ENCODE measurements around the gene CHIA.

Gene CHIA

DNA sequence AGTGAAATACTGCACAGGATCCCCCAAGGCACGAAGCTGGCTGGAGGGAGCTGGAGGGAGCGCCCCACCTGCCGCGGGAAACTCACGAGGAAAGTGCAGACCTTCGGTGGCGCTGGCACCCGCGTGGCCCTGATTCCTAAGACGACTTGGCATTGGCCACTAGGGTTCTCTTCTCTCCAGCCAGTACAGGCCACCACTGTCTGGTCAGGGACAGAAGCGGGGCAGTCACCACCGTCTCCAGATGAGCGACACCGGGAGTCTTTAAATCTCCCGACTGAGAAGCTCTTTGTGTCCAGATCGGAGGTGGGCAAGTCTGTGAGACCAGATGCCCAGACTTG, 19.2 kb upstream of the CHIA start:
- POLR2A ChIA-PET = no interaction called here
- CTCF ChIA-PET = no interaction called here
- no peak for TF ChIP-seq L3MBTL2 (conservative IDR thresholded peaks at IDR 0.05)
- no peak for TF ChIP-seq FOXK2 (IDR thresholded peaks at IDR 0.05)
- no peak for TF ChIP-seq BHLHE40 (IDR thresholded peaks at IDR 0.05; ENCODE audit: borderline replicate concordance)
- TF ChIP-seq TARDBP (IDR thresholded peaks at IDR 0.05) = no peak
- TF ChIP-seq FOXA1 (IDR thresholded peaks at IDR 0.05) = no peak
- no peak for TF ChIP-seq SP1 (IDR thresholded peaks at IDR 0.05)
- DNase-seq (ENCODE audit: extremely low spot score) = no peak

DNA sequence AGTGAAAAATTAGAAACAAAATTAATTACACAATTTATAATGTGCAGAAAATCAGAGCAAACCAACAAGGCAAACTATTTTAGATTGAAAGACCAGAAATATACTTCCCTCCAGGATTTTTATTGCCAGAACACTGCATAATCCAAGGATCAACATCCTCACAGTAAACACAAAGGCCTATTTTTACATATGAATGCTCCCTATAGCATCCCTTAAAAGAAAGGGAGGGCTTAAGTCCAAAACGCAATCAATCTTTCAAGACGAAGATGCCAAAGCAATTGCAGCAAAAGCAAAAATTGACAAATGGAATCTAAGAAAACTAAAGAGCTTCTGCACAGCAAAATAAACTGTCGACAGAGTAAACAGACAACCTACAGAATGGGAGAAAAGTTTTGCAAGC, 18.6 kb upstream of the CHIA start:
- CTCF ChIA-PET = no interaction called here
- POLR2A ChIA-PET = no interaction called here
- DNase-seq (ENCODE audit: extremely low spot score) = no peak
- TF ChIP-seq, protein P1, sequence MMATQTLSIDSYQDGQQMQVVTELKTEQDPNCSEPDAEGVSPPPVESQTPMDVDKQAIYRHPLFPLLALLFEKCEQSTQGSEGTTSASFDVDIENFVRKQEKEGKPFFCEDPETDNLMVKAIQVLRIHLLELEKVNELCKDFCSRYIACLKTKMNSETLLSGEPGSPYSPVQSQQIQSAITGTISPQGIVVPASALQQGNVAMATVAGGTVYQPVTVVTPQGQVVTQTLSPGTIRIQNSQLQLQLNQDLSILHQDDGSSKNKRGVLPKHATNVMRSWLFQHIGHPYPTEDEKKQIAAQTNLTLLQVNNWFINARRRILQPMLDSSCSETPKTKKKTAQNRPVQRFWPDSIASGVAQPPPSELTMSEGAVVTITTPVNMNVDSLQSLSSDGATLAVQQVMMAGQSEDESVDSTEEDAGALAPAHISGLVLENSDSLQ (IDR thresholded peaks at IDR 0.05) = no peak
- TF ChIP-seq LEF1 (IDR thresholded peaks at IDR 0.05; ENCODE audit: borderline replicate concordance) (no peak), ARNT (IDR thresholded peaks at IDR 0.05) (no peak), ELF4 (IDR thresholded peaks at IDR 0.05) (no peak), HDGF (IDR thresholded peaks at IDR 0.05; ENCODE audit: borderline replicate concordance) (no peak), ZNF384 (IDR thresholded peaks at IDR 0.05) (no peak), NFRKB (IDR thresholded peaks at IDR 0.05) (no peak), L3MBTL2 (conservative IDR thresholded peaks at IDR 0.05) (no peak), SP1 (IDR thresholded peaks at IDR 0.05) (no peak), FOXK2 (IDR thresholded peaks at IDR 0.05) (no peak), TARDBP (IDR thresholded peaks at IDR 0.05) (no peak), SUZ12 (IDR thresholded peaks at IDR 0.05) (no peak), FOXM1 (IDR thresholded peaks at IDR 0.05; ENCODE audit: borderline replicate concordance) (no peak), FOXA1 (IDR thresholded peaks at IDR 0.05) (no peak), CTBP1 (IDR thresholded peaks at IDR 0.05; ENCODE audit: borderline replicate concordance) (no peak), BHLHE40 (IDR thresholded peaks at IDR 0.05; ENCODE audit: borderline replicate concordance) (no peak)

DNA sequence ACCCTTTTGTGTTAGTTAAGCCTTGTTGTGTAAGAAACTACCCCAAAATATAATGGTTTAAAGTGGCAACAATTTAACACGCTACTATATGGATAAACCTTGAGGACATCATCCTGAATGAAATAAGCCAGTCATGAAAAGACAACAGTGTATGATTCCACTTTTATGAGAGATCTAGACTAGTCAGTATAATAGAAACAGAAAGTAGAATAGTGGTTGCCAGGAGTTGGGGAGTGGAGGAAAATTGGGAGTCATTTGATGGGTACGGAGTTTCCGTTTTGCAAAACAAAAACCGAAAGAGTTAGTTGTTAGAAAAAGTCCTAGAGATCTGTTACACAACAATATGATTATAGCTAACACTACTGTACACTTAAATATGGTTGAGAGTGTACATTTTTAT, 16.0 kb upstream of the CHIA start:
- no peak for TF ChIP-seq FOXM1 (IDR thresholded peaks at IDR 0.05; ENCODE audit: borderline replicate concordance)
- TF ChIP-seq SUZ12 (IDR thresholded peaks at IDR 0.05) = no peak
- no peak for TF ChIP-seq FOXA1 (IDR thresholded peaks at IDR 0.05)
- TF ChIP-seq, protein P1 (IDR thresholded peaks at IDR 0.05) = no peak
- ChIA-PET CTCF (no interaction called here), POLR2A (no interaction called here)
- no peak for DNase-seq (ENCODE audit: extremely low spot score)

DNA sequence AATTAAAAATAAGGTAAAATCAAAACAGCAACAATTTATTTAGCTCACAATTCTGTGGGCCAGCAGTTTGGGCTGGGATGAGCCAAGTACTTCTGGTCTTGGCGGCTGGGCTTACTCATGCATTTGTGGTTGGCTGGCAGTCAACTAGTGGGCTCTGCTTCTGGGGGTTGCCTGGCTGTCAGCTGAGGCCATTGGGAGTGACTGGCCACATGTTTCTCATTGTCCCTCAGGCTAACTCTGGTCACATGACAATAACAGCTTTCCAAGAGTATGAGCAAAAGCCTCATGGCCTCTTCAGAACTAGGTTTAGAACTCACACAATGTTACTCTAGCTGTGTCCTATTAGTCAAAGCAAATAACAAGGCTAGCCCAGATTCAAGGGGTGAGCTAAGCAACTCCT, 15.6 kb upstream of the CHIA start:
- ChIA-PET CTCF (no interaction called here), POLR2A (no interaction called here)
- DNase-seq (ENCODE audit: extremely low spot score) = no peak

DNA sequence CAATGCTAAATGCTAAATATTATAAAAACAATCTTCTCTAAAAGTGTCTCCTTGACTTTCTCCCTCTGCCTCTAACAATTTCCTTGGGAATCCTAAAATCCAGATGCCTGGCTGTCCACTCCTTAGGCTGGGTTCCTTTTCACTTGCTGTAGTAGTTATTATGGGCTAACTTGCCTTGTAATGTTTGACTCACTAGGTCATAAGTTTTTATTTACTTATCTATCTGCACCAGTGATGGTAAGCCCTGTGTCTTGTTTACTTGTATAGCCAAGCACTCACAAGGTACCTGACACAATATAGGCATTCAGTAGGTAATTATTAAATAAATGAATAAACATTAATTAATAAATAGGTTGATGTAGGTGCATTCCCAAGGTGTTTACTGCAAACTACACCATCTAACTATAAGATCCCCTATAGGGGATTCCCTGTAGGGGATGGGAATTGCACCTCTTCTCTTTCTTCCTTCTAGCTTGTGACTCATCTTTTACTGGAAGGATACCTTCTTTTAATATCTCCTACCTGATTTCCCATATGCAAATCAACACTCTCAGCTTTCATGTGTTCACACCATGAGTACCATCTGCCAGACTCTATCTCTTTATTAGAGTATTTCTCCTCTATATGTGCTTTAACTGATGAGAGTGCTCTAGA, 14.7 kb upstream of the CHIA start:
- DNase-seq (ENCODE audit: extremely low spot score) = no peak
- ChIA-PET CTCF (no interaction called here), POLR2A (no interaction called here)
- TF ChIP-seq L3MBTL2 (conservative IDR thresholded peaks at IDR 0.05) (no peak), FOXA1 (IDR thresholded peaks at IDR 0.05) (no peak), ZNF384 (IDR thresholded peaks at IDR 0.05) (no peak), LEF1 (IDR thresholded peaks at IDR 0.05; ENCODE audit: borderline replicate concordance) (no peak), BHLHE40 (IDR thresholded peaks at IDR 0.05; ENCODE audit: borderline replicate concordance) (no peak), NFRKB (IDR thresholded peaks at IDR 0.05) (no peak)

More for the DNA sequence above, 15.6 kb upstream of the CHIA start:
- TF ChIP-seq ARNT (IDR thresholded peaks at IDR 0.05) = no peak
- TF ChIP-seq FOXK2 (IDR thresholded peaks at IDR 0.05) = no peak
- TF ChIP-seq CTBP1 (IDR thresholded peaks at IDR 0.05; ENCODE audit: borderline replicate concordance) = no peak
- TF ChIP-seq BHLHE40 (IDR thresholded peaks at IDR 0.05; ENCODE audit: borderline replicate concordance) = no peak
- TF ChIP-seq L3MBTL2 (conservative IDR thresholded peaks at IDR 0.05) = no peak
- no peak for TF ChIP-seq LEF1 (IDR thresholded peaks at IDR 0.05; ENCODE audit: borderline replicate concordance)
- no peak for TF ChIP-seq FOXA1 (IDR thresholded peaks at IDR 0.05)
- no peak for TF ChIP-seq SUZ12 (IDR thresholded peaks at IDR 0.05)
- no peak for TF ChIP-seq FOXM1 (IDR thresholded peaks at IDR 0.05; ENCODE audit: borderline replicate concordance)
- TF ChIP-seq NFRKB (IDR thresholded peaks at IDR 0.05) = no peak
- TF ChIP-seq, protein P1 (IDR thresholded peaks at IDR 0.05) = no peak
- TF ChIP-seq SP1 (IDR thresholded peaks at IDR 0.05) = no peak
- TF ChIP-seq HDGF (IDR thresholded peaks at IDR 0.05; ENCODE audit: borderline replicate concordance) = no peak
- TF ChIP-seq ZNF384 (IDR thresholded peaks at IDR 0.05) = no peak
- TF ChIP-seq ELF4 (IDR thresholded peaks at IDR 0.05) = no peak
- no peak for TF ChIP-seq TARDBP (IDR thresholded peaks at IDR 0.05)

DNA sequence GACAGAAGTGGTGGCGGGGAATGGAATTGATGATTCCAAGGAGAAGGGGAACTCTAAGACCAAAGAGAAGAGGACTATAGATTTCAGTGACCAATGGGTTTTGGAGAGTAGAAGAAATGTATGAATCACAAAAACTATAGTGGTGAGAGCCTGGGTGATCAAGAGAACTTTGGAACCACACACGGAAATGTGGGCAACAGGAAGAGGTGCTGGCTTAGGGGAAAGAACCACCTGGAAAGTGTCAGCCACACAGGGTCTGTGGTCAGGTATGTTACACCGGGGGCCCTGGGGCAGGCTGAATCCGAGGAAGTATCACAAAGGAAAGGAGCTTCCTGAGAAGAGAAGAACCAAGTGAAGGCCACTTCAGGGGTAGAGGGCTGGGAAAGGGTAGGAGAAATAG, 11.5 kb upstream of the CHIA start:
- POLR2A ChIA-PET = no interaction called here
- no peak for TF ChIP-seq ARNT (IDR thresholded peaks at IDR 0.05)
- TF ChIP-seq SUZ12 (IDR thresholded peaks at IDR 0.05) = no peak
- TF ChIP-seq, protein P1 (IDR thresholded peaks at IDR 0.05) = no peak
- no peak for TF ChIP-seq LEF1 (IDR thresholded peaks at IDR 0.05; ENCODE audit: borderline replicate concordance)
- no peak for TF ChIP-seq FOXK2 (IDR thresholded peaks at IDR 0.05)
- TF ChIP-seq NFRKB (IDR thresholded peaks at IDR 0.05) = no peak
- TF ChIP-seq BHLHE40 (IDR thresholded peaks at IDR 0.05; ENCODE audit: borderline replicate concordance) = no peak
- no peak for TF ChIP-seq ZNF384 (IDR thresholded peaks at IDR 0.05)
- no peak for TF ChIP-seq FOXM1 (IDR thresholded peaks at IDR 0.05; ENCODE audit: borderline replicate concordance)
- no peak for TF ChIP-seq SP1 (IDR thresholded peaks at IDR 0.05)
- TF ChIP-seq L3MBTL2 (conservative IDR thresholded peaks at IDR 0.05) = no peak
- no peak for TF ChIP-seq HDGF (IDR thresholded peaks at IDR 0.05; ENCODE audit: borderline replicate concordance)
- no peak for TF ChIP-seq FOXA1 (IDR thresholded peaks at IDR 0.05)
- no peak for TF ChIP-seq TARDBP (IDR thresholded peaks at IDR 0.05)
- no peak for TF ChIP-seq CTBP1 (IDR thresholded peaks at IDR 0.05; ENCODE audit: borderline replicate concordance)
- no peak for TF ChIP-seq ELF4 (IDR thresholded peaks at IDR 0.05)
- DNase-seq (ENCODE audit: extremely low spot score) = no peak
- CTCF ChIA-PET = no interaction called here

Measured in HEK293T (cell line).